ENCODE measurements around the gene STK32B.

GRCh38 chr4:5118994-5119835 is 67.9 kb downstream of the STK32B start:
- no peak for TF ChIP-seq POLR2A (IDR thresholded peaks at IDR 0.05)
- TF ChIP-seq CTCF (IDR thresholded peaks at IDR 0.05): no peak
- TF ChIP-seq POLR2AphosphoS5 (IDR thresholded peaks at IDR 0.05): no peak
